ACC112 (cell line): ENCODE measurements around the gene LRRC27.
"Not testable (repeated sequence)": the region's sequence is repeated elsewhere in the genome, so short reads cannot be mapped to it uniquely, and the experiment has no call there.

ENCODE experiments used
- H2AFZ ChIP-seq: fragments of 200-600 bp; sonication (generic); one replicate; pipeline ENCODE4 v1.6.0; 2017; ENCODE audit warnings: antibody characterized with exemption, low read length; ENCODE audit not compliant: unreplicated experiment
- H3K27ac ChIP-seq: fragments of 200-600 bp; sonication (generic); 2 replicates; pipeline ENCODE4 v1.5.1; 2014; ENCODE audit warnings: low read depth, mild to moderate bottlenecking, antibody characterized with exemption, low read length, moderate library complexity
- H3K27me3 ChIP-seq: fragments of 200-600 bp; sonication (generic); 2 replicates; pipeline ENCODE4 v1.6.1; 2014; ENCODE audit warnings: mild to moderate bottlenecking, antibody characterized with exemption, low read length, moderate library complexity, mixed read lengths; ENCODE audit not compliant: insufficient read depth
- H3K36me3 ChIP-seq: fragments of 200-600 bp; sonication (generic); 2 replicates; pipeline ENCODE4 v1.6.1; 2016; ENCODE audit warnings: mild to moderate bottlenecking, antibody characterized with exemption, low read length, moderate library complexity, mixed read lengths; ENCODE audit not compliant: insufficient read depth
- H3K4me1 ChIP-seq: fragments of 200-600 bp; sonication (generic); one replicate; pipeline ENCODE4 v1.6.1; 2016; ENCODE audit warnings: low read length, mixed read lengths; ENCODE audit not compliant: insufficient read depth, unreplicated experiment, control insufficient read depth
- H3K4me3 ChIP-seq: fragments of 200-600 bp; sonication (generic); 2 replicates; pipeline ENCODE4 v1.5.1; 2014; ENCODE audit warnings: mild to moderate bottlenecking, low read depth, low read length
- H3K79me2 ChIP-seq: fragments of 200-600 bp; sonication (generic); one replicate; pipeline ENCODE4 v1.6.0; 2016; ENCODE audit warnings: low read length; ENCODE audit not compliant: control insufficient read depth, unreplicated experiment, insufficient read depth

Gene LRRC27

DNA sequence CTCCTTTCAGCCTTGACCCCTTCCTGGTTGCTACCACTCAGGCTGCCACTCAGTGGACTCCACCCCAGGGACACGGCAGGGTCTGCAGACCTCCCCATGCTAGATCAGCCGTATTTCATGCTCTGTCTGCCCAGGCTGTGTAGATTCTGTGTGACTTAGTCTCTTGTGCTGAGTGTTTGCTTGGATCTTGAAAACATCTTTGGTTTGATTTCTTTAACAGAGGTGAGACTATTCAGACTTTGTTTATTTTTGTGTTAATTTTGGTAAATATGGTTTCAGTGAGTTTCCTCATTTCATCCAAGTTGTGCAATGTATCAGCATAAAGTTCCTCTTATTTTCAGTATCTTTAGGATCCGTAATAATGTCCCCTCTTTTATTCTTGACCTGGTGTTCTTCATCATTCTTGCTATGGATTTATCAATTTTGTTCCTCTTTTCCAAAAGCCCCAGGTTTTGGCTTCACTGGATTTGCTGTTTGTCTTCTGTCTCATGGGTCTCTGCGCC, 43.9 kb downstream of the LRRC27 start:
- Histone ChIP-seq H3K27me3 (no peaks in the 10 kb centered on the region), H3K4me3 (no peak overlapping the region), H3K79me2 (no peaks in the 10 kb centered on the region), H3K4me1 (no peaks in the 10 kb centered on the region), H2AFZ (no peak overlapping the region), H3K27ac (no peak overlapping the region), H3K36me3 (no peaks in the 10 kb centered on the region)

DNA sequence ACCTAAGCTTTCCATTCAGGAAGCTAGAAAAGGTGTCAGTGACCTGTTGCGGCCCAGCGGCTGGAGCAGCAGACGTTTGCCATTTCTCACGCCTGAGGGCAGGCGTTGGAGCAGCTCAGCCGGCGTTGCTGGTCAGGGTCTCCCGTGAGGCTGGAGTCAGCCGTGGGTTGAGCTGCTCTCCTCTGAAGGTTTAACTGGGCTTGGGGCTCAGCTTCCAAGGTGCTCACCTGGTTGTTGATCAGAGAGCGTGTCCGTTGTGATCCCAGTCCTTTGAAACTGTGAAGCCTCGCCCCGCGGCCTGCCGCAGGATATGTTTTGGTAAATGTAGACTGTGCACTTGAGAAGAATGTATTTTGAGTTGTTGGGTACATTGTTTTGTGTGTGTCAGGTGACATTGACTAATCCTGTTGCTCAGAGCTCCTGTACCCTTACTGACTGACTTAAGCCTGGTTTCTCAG, 44.4 kb downstream of the LRRC27 start:
- no peak overlapping the region for H2AFZ ChIP-seq
- no peaks in the 10 kb centered on the region for H3K4me1 ChIP-seq
- H3K36me3 ChIP-seq: no peaks in the 10 kb centered on the region
- H3K27ac ChIP-seq: no peak overlapping the region
- H3K4me3 ChIP-seq: no peak overlapping the region
- no peaks in the 10 kb centered on the region for H3K27me3 ChIP-seq
- H3K79me2 ChIP-seq: no peaks in the 10 kb centered on the region

DNA sequence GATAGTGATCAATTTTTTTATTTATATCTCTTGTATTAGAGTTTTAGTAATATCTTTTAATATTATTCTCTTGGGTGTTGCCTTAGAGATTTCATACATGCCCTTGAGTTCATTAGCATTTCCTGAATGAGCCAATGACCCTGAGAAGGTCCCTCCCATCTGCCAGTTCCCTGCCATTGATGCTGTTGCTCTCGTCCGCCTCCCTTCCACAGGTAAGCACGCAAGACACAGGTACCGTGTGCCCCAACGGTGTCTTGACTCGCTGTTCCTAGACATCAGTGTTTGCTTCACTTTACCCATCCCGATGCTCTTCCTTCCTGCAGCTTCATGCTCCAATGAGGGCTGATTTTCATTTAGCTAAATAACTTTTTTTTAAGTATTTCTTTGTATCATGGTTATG, 45.3 kb downstream of the LRRC27 start:
- Histone ChIP-seq H3K4me1 (no peaks in the 10 kb centered on the region), H3K36me3 (no peaks in the 10 kb centered on the region), H2AFZ (no peak overlapping the region), H3K27ac (no peak overlapping the region), H3K4me3 (no peak overlapping the region), H3K27me3 (no peaks in the 10 kb centered on the region), H3K79me2 (no peaks in the 10 kb centered on the region)

GRCh38 chr10:132379026-132379425, 47.0 kb downstream of the LRRC27 start:
- not testable (repeated sequence) for H3K36me3 ChIP-seq, H3K4me3 ChIP-seq, H3K4me1 ChIP-seq, H3K27me3 ChIP-seq, H2AFZ ChIP-seq, H3K79me2 ChIP-seq, H3K27ac ChIP-seq

GRCh38 chr10:132380986-132381385, 49.0 kb downstream of the LRRC27 start:
- not testable (repeated sequence) for H3K27me3 ChIP-seq, H3K4me1 ChIP-seq, H3K4me3 ChIP-seq, H3K79me2 ChIP-seq, H2AFZ ChIP-seq, H3K36me3 ChIP-seq, H3K27ac ChIP-seq

DNA sequence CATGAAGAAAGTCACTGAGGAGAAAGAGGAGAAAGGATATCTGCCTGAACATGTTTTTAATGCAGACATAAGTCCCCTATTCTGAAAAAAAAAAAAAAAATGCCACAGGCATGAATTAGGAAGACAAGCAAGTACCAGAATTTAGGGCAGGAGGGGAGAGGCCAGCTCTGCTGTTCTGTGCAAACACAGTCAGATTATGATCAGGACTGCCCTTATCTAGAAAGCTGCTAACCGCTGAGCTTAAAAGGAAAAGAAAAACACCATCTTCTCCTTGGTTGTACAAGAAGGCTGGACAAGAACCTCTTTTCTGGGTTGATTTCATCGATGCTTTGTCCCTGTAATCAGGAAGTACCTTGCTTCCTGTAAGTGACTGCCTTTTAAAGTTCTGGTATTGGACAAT, 49.7 kb downstream of the LRRC27 start:
- Histone ChIP-seq H3K36me3 (no peaks in the 10 kb centered on the region), H3K27me3 (no peaks in the 10 kb centered on the region), H2AFZ (no peak overlapping the region), H3K79me2 (no peaks in the 10 kb centered on the region), H3K27ac (no peak overlapping the region), H3K4me3 (no peak overlapping the region), H3K4me1 (no peaks in the 10 kb centered on the region)

DNA sequence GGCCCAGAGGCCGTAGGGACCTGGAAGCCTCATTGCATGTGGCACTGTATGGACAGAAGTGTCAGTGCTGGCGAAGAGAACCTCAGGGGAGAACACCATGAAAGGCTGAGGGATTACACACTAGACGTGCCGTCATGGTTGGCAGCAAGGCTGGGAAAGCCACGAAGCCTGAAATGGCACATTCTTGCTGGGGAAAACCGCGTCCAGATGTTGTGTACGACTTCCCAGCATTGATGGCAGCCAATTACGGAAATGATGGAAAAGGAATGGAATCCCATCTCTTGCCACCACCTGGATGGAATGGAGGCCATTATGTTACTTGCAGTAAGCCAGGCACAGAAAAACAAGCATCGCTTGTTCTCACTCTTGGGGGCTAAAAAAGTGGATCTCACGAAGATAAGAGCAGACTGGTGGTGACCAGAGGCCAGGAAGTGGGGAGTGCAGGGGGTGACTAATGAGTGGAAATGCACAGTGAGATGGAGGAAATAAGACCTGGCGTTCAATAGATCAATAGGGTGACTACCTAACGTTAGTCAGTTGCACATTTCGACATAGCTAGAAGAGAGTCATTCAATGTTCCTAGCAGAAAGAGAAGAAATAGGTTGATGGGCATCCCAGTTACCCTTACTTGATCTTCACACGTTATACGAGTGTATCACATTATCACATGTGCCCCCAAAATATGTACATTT, 50.4 kb downstream of the LRRC27 start:
- no peaks in the 10 kb centered on the region for H3K36me3 ChIP-seq
- no peak overlapping the region for H3K27ac ChIP-seq
- no peaks in the 10 kb centered on the region for H3K27me3 ChIP-seq
- H2AFZ ChIP-seq: no peak overlapping the region
- H3K4me1 ChIP-seq: no peaks in the 10 kb centered on the region
- no peaks in the 10 kb centered on the region for H3K79me2 ChIP-seq
- H3K4me3 ChIP-seq: no peak overlapping the region

DNA sequence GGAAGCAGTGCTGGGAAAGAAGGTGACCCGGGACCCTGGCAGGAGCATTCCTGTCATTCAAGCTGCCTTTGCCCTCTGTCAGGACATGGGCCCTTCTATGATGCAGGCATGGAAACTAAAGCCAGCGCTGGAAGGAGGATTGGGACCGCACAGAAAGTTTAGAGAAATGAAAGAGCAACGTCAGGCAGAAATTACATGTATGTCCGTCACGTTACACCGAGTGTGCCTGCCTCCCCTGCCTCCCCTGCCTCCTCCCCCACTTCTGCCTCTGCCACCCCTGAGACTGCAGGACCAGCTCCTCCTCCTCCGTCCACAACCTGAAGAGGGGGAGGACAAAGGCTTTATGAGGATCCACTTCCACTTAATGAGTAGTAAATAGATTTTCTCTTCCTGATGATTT, 51.1 kb downstream of the LRRC27 start:
- H3K79me2 ChIP-seq: no peaks in the 10 kb centered on the region
- H3K4me1 ChIP-seq: no peaks in the 10 kb centered on the region
- H3K4me3 ChIP-seq: no peak overlapping the region
- no peak overlapping the region for H2AFZ ChIP-seq
- no peaks in the 10 kb centered on the region for H3K27me3 ChIP-seq
- H3K36me3 ChIP-seq: no peaks in the 10 kb centered on the region
- H3K27ac ChIP-seq: no peak overlapping the region

GRCh38 chr10:132383751-132384196, 51.8 kb downstream of the LRRC27 start:
- Histone ChIP-seq H3K79me2 (no peaks in the 10 kb centered on the region), H3K27me3 (no peaks in the 10 kb centered on the region), H3K27ac (no peak overlapping the region), H3K4me1 (no peaks in the 10 kb centered on the region), H3K36me3 (no peaks in the 10 kb centered on the region), H2AFZ (no peak overlapping the region), H3K4me3 (no peak overlapping the region)

GRCh38 chr10:132384618-132385388, 52.8 kb downstream of the LRRC27 start:
- Histone ChIP-seq H3K4me1 (no peaks in the 10 kb centered on the region), H3K79me2 (no peaks in the 10 kb centered on the region), H3K27me3 (no peaks in the 10 kb centered on the region), H3K36me3 (no peaks in the 10 kb centered on the region), H3K4me3 (no peak overlapping the region), H3K27ac (no peak overlapping the region), H2AFZ (no peak overlapping the region)

DNA sequence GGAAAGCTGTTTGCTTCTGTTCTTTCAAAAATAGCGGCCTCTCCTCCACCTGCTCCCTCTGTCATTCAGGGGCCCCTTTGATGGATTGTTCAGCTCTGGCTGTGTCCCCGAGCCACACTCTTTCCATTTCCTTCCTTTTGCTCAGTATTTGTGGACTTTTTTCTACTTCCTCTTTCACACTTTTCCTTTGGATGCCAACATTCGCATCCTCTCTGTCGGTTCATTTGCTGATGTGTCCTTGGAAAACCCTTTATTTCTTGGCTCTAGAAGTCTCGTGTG, 53.3 kb downstream of the LRRC27 start:
- Histone ChIP-seq H3K4me3 (no peak overlapping the region), H3K27ac (no peak overlapping the region), H3K27me3 (no peaks in the 10 kb centered on the region), H3K4me1 (no peaks in the 10 kb centered on the region), H3K79me2 (no peaks in the 10 kb centered on the region), H2AFZ (no peak overlapping the region), H3K36me3 (no peaks in the 10 kb centered on the region)
